K562 (cell line): ENCODE data around the gene GSS. TPM values are rescaled to one million over a fixed set of nuclear protein-coding genes. Genes with fewer than 3 reads are reported as not detected.
A peak's percentile ranks its signal among the peaks of the same experiment; 100 is the strongest.

Source experiments
- AFF4 ChIP-seq: sonication (generic); formaldehyde crosslinking; IDR thresholded peaks from 2 replicates; pipeline ENCODE4 v1.8.0; 2023; ENCODE audit warnings: mild to moderate bottlenecking, missing genetic modification reagents
- PCBP1 ChIP-seq: fragments of 200-400 bp; formaldehyde crosslinking; IDR thresholded peaks from 2 replicates; pipeline ENCODE4 v1.6.1; 2018; ENCODE audit warnings: mild to moderate bottlenecking, low read depth, low read length; ENCODE audit not compliant: poor library complexity, severe bottlenecking
- PKNOX1 ChIP-seq: fragments of 450-650 bp; IDR thresholded peaks from 2 replicates; pipeline ENCODE4 v1.6.1; 2016
- RB1 ChIP-seq: fragments of 450-650 bp; IDR thresholded peaks from 2 replicates; pipeline ENCODE4 v1.6.1; 2017; ENCODE audit warnings: low read depth, mild to moderate bottlenecking
- ZEB2 ChIP-seq: fragments of 450-650 bp; IDR thresholded peaks from 2 replicates; pipeline ENCODE4 v1.6.1; 2016
- ZFP1 ChIP-seq: fragments of 450-650 bp; formaldehyde crosslinking; IDR thresholded peaks from 2 replicates; pipeline ENCODE4 v1.4.0; 2020; ENCODE audit warnings: mild to moderate bottlenecking, mixed read lengths
- ZKSCAN8 ChIP-seq: fragments of 200-800 bp; sonication (Bioruptor generic); IDR thresholded peaks from 2 replicates; pipeline ENCODE4 v1.6.1; 2016; ENCODE audit warnings: missing genetic modification characterization, missing compliant biosample characterization
- ZNF395 ChIP-seq: fragments of 200-800 bp; sonication (Bioruptor generic); IDR thresholded peaks from 2 replicates; pipeline ENCODE4 v1.6.1; 2017; ENCODE audit warnings: missing genetic modification characterization, missing compliant biosample characterization
- ZNF695 ChIP-seq: fragments of 450-650 bp; formaldehyde crosslinking; IDR thresholded peaks from 2 replicates; pipeline ENCODE4 v1.4.0; 2020; ENCODE audit warnings: mild to moderate bottlenecking, moderate library complexity
- polyA plus RNA-seq, 8 experiments: library from polyadenylated mRNA; depleted of rRNA in 4 of 8; stranded (reverse) in 5 of 8; unstranded in 3 of 8; fragments of >200 nt; fragmentation: Nextera tagmentation in 2 of 8; fragmentation: Illumina TruSeq in 1 of 8; extraction: Ambion mirVana in 2 of 8; extraction: Trizol in 1 of 8; gene quantifications; 2 replicates each; pipeline versions ENCODE4 v1.2.1 to v1.2.3, GENCODE V29; 2011 to 2014; ENCODE audit warnings: inconsistent platforms in 1 of 8, missing spikeins in 1 of 8
- total RNA-seq, 7 experiments: library from RNA; depleted of rRNA in 6 of 7; stranded (reverse); fragments of >200 nt in 6 of 7; fragmentation: Illumina TruSeq in 2 of 7; extraction: Trizol in 2 of 7; gene quantifications; 2 replicates each; pipeline versions ENCODE4 v1.2.1 to v1.2.3, GENCODE V29; 2011 to 2021; ENCODE audit warnings: low replicate concordance in 1 of 7
- TF ChIP-seq, protein P1 (sequence below), 2 experiments: fragments of 450-650 bp; IDR thresholded peaks; 2 replicates each; pipeline ENCODE4 v1.6.1; 2016; ENCODE audit warnings: mild to moderate bottlenecking in 2 of 2, borderline replicate concordance in 1 of 2, low read depth in 1 of 2, moderate library complexity in 1 of 2
- TF ChIP-seq, protein P2 (sequence below): fragments of 250-450 bp; sonication (Bioruptor Pico); IDR thresholded peaks from 2 replicates; pipeline ENCODE4 v1.9.0; 2021; ENCODE audit warnings: mild to moderate bottlenecking, inconsistent platforms

Gene GSS
- total and polyA plus RNA-seq, 9 of the 15 experiments (the other 6 are each of a cell fraction or from before 2014, with no cell fraction given): 18.4 to 165 (median 89.4) TPM

GRCh38 chr20:34954904-34955230 lies 739 bp downstream of the GSS start (continued):
- TF ChIP-seq, protein P1, sequence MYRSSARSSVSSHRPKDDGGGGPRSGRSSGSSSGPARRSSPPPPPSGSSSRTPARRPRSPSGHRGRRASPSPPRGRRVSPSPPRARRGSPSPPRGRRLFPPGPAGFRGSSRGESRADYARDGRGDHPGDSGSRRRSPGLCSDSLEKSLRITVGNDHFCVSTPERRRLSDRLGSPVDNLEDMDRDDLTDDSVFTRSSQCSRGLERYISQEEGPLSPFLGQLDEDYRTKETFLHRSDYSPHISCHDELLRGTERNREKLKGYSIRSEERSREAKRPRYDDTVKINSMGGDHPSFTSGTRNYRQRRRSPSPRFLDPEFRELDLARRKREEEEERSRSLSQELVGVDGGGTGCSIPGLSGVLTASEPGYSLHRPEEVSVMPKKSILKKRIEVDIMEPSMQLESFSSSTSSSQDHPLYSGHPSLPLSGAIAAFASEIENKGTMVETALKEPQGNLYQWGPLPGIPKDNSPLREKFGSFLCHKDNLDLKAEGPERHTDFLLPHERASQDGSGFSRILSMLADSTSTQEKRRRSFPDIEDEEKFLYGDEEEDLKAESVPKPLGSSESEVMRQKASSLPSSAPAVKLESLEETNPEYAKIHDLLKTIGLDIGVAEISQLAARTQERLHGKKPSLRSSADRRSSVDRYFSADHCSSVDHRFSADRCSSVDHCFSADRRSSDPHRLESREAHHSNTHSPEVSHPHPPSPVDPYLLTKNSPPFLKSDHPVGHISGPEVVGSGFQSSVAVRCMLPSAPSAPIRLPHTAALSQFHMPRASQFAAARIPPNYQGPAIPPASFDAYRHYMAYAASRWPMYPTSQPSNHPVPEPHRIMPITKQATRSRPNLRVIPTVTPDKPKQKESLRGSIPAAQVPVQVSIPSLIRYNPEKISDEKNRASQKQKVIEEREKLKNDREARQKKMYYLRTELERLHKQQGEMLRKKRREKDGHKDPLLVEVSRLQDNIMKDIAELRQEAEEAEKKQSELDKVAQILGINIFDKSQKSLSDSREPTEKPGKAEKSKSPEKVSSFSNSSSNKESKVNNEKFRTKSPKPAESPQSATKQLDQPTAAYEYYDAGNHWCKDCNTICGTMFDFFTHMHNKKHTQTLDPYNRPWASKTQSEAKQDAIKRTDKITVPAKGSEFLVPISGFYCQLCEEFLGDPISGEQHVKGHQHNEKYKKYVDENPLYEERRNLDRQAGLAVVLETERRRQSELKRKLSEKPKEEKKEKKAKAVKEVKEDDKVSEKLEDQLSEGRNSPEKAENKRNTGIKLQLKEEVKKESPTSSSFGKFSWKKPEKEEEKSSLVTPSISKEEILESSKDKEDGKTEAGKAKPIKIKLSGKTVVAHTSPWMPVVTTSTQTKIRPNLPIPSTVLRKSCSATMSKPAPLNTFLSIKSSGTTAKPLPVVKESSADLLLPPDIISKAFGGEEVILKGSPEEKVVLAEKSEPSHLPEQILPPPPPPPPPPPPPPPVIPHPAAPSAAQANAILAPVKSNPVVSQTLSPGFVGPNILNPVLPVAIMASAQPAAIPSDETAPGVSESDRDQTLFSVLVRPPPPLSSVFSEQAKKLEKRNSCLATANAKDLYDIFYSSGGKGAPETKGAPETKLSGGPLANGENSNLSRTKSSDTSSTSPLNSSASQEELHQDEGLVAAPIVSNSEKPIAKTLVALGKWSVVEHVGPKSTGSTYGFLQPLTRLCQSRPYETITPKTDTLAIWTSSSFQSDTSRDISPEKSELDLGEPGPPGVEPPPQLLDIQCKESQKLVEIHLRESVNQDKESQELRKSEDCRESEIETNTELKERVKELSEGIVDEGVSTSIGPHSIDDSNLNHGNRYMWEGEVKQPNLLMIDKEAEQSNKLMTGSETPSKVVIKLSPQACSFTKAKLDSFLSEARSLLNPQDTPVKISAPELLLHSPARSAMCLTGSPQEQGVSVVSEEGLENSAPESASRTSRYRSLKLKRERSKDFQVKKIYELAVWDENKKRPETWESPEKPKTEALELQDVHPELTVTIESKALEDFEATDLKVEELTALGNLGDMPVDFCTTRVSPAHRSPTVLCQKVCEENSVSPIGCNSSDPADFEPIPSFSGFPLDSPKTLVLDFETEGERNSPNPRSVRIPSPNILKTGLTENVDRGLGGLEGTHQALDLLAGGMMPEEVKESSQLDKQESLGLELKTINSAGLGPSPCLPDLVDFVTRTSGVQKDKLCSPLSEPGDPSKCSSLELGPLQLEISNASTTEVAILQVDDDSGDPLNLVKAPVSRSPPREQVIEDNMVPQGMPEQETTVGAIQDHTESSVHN (IDR thresholded peaks at IDR 0.05; ENCODE audit: borderline replicate concordance in 1 of 2, low read depth in 1 of 2): no peak
- TF ChIP-seq RB1 (0 out of 2 replicates have a peak, but pooled peaks have one; percentile 6), PCBP1 (no peak), ZNF395 (no peak), ZFP1 (CRISPR knock-in tag) (no peak), ZKSCAN8 (CRISPR knock-in tag) (no peak), PKNOX1 (no peak), ZNF695 (CRISPR knock-in tag) (no peak), AFF4 (CRISPR knock-in tag) (no peak), ZEB2 (no peak)
- TF ChIP-seq, protein P2, sequence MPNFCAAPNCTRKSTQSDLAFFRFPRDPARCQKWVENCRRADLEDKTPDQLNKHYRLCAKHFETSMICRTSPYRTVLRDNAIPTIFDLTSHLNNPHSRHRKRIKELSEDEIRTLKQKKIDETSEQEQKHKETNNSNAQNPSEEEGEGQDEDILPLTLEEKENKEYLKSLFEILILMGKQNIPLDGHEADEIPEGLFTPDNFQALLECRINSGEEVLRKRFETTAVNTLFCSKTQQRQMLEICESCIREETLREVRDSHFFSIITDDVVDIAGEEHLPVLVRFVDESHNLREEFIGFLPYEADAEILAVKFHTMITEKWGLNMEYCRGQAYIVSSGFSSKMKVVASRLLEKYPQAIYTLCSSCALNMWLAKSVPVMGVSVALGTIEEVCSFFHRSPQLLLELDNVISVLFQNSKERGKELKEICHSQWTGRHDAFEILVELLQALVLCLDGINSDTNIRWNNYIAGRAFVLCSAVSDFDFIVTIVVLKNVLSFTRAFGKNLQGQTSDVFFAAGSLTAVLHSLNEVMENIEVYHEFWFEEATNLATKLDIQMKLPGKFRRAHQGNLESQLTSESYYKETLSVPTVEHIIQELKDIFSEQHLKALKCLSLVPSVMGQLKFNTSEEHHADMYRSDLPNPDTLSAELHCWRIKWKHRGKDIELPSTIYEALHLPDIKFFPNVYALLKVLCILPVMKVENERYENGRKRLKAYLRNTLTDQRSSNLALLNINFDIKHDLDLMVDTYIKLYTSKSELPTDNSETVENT (CRISPR knock-in tag): no peak
